22Rv1 (cell line): ENCODE data around the gene MAST2.

Experiments used
- H3K27ac ChIP-seq: fragments of 450-650 bp; 2 replicates; pipeline ENCODE4 v1.5.1; 2017
- ZFX ChIP-seq: fragments of 450-650 bp; IDR thresholded peaks from 2 replicates; pipeline ENCODE4 v1.6.1; 2017; ENCODE audit warnings: antibody characterized with exemption, borderline replicate concordance
- TF ChIP-seq, protein P1 (sequence below): fragments of 450-650 bp; IDR thresholded peaks from 2 replicates; pipeline ENCODE4 v1.5.1; 2017; ENCODE audit warnings: mild to moderate bottlenecking

MAST2 gene

GRCh38 chr1:45775794-45776193 is 27.6 kb upstream of the MAST2 start:
- TF ChIP-seq, protein P1, sequence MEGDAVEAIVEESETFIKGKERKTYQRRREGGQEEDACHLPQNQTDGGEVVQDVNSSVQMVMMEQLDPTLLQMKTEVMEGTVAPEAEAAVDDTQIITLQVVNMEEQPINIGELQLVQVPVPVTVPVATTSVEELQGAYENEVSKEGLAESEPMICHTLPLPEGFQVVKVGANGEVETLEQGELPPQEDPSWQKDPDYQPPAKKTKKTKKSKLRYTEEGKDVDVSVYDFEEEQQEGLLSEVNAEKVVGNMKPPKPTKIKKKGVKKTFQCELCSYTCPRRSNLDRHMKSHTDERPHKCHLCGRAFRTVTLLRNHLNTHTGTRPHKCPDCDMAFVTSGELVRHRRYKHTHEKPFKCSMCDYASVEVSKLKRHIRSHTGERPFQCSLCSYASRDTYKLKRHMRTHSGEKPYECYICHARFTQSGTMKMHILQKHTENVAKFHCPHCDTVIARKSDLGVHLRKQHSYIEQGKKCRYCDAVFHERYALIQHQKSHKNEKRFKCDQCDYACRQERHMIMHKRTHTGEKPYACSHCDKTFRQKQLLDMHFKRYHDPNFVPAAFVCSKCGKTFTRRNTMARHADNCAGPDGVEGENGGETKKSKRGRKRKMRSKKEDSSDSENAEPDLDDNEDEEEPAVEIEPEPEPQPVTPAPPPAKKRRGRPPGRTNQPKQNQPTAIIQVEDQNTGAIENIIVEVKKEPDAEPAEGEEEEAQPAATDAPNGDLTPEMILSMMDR: no peak
- no peak for TF ChIP-seq ZFX
- H3K27ac ChIP-seq: no peak overlapping the region

DNA sequence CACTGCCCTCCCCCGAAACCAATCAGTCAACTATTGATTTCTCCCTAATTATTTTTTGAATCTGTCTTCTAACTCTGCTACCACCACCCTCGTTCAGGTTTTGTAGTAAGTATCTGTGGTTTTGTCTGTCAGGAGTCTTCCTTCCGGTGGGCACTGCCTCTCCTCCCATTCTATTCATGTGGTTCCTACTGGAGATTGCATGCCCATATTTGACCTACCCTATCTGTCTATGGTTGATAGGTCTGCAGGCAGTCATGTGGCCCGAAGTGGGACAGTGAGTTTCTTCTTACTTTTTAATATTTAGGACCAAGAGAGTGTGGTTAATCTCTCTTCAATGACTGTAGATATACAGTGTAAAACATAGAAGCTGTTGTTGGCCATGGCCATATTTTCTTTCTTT is 17.8 kb upstream of the MAST2 start:
- no peak for TF ChIP-seq ZFX
- TF ChIP-seq, protein P1: no peak
- H3K27ac ChIP-seq: no peak overlapping the region

DNA sequence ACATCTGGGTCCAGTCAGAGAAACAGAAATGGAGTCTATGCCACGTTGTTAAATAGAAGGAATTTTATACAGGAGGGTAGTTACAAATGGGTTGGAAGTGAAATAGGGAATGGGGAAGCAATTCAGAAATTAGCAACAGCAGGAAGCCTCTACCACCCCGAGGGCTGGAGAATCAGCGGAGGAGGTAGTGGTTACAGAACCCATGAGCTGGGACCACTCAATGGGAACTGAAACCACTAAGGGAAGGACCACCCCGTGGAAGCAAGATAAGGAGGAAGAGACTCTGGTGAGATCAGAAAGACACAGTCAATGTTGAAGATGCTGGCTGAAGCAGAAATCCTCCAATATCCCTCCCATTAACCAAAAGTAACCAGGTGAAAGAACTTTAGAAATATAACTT is 15.5 kb upstream of the MAST2 start:
- no peak overlapping the region for H3K27ac ChIP-seq
- no peak for TF ChIP-seq ZFX
- TF ChIP-seq, protein P1: no peak

DNA sequence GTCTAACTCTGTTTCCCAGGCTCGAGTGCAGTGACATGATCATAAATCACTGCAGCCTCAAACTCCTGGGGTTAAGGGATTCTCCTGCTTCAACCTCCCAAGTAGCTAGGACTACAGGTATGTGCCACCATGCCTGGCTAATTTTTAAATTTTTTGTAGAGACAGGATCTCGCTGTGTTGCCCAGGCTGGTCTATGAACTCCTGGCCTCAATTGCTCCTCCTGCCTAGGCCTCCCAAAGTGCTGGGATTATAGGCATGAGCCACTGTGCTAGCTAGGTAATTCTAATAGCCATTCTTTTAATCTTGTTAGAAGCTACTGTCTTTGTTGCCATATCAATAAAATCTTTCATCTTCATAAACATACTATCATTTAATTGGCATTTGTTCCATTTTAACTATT is 13.8 kb upstream of the MAST2 start:
- no peak overlapping the region for H3K27ac ChIP-seq
- TF ChIP-seq, protein P1: no peak
- TF ChIP-seq ZFX: no peak

DNA sequence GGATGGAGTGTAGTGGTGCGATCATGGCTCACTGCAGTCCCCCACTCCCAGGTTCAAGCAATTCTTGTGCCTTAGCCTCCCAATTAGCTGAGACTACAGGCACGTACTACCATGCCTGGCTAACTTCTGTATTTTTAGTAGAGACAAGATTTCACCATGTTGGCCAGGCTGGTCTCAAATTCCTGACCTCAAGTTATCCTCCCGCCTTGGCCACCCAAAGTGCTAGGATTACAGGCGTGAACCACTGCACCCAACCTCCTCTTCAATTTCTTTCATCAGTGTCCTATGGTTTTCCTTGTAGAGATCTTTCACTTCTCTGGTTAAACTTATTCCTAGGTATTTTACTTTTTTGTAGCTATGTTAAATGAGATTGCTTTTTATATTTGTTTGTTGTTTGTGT is 10.7 kb upstream of the MAST2 start:
- TF ChIP-seq, protein P1: no peak
- TF ChIP-seq ZFX: no peak
- H3K27ac ChIP-seq: no peak overlapping the region

- H3K27ac ChIP-seq: no peak overlapping the region
- TF ChIP-seq, protein P1: no peak
- no peak for TF ChIP-seq ZFX
Measured at GRCh38 chr1:45793942-45794604, 9.3 kb upstream of the MAST2 start.

DNA sequence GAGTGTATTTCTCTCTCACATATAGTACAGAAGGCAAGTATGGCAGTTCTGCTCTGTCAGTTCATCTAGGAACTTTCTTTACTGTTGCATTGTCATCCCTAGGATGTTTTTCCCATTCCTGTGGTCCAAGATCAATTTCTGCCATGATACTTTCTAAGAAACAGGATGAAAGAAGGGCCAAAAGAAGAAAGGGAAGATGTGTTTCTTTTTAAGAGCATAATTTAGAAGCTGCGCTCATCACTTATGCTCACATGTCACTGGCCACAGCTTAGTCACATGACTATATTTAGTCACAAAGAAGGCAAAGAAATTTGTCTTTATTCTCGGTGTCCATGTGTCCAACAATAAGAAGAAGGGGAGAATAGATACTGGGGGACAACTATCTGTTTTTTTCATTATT is 7.0 kb upstream of the MAST2 start:
- H3K27ac ChIP-seq: no peak overlapping the region
- TF ChIP-seq, protein P1: no peak
- TF ChIP-seq ZFX: no peak
